ENCODE measurements around the gene PSD2.
A peak's percentile ranks its signal among the peaks of the same experiment; 100 is the strongest.

PSD2 gene

DNA sequence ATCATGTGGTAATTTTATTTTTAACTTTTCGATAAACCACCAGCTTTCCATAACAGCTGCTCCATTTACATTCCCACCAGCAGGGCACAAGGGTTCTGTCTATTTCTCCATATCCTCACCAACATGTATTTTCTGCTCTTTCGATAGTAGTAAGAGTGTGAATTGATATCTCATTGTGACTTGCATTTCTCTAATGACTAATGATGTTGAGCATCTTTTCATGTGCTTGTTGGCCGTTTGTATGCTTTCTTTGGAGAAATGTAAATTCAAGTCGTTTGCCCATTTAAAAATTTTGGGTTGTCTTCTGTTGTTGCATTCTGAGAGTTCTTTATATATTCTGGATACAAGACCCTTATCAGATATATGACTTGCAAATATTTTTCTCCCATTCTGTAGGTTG, 45.9 kb downstream of the PSD2 start:
- H2AFZ ChIP-seq: no peak overlapping the region
- TF ChIP-seq, protein P1, sequence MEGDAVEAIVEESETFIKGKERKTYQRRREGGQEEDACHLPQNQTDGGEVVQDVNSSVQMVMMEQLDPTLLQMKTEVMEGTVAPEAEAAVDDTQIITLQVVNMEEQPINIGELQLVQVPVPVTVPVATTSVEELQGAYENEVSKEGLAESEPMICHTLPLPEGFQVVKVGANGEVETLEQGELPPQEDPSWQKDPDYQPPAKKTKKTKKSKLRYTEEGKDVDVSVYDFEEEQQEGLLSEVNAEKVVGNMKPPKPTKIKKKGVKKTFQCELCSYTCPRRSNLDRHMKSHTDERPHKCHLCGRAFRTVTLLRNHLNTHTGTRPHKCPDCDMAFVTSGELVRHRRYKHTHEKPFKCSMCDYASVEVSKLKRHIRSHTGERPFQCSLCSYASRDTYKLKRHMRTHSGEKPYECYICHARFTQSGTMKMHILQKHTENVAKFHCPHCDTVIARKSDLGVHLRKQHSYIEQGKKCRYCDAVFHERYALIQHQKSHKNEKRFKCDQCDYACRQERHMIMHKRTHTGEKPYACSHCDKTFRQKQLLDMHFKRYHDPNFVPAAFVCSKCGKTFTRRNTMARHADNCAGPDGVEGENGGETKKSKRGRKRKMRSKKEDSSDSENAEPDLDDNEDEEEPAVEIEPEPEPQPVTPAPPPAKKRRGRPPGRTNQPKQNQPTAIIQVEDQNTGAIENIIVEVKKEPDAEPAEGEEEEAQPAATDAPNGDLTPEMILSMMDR (IDR thresholded peaks at IDR 0.05): no peak

DNA sequence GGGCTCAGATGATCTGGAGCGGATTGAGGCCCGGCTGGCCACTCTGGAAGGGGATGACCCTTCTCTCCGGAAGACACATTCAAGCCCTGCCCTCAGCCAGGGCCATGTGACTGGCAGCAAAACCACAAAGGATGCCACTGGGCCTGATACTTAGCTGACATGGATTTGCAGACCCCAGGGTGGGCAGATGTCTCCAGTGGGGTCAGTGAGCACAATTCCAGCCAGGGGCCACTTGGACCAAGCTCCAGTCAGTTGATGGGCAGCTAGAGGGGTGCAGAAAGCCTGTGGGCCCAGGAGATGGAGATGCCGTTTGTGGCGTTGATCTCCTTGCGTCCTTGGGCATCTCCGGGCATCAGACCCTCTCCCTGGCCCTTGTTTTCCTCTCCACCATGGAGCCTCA, 46.7 kb downstream of the PSD2 start:
- Histone ChIP-seq H3K36me3 (ENCODE audit: control insufficient read depth, insufficient read depth, low read length) (no peaks in the 10 kb centered on the region), H3K27ac (no peak overlapping the region), H3K79me2 (no peaks in the 10 kb centered on the region), H3K4me3 (ENCODE audit: low read depth, low read length) (no peak overlapping the region), H3K4me1 (no peaks in the 10 kb centered on the region), H2AFZ (no peak overlapping the region), H3K4me2 (ENCODE audit: low read length) (no peak overlapping the region), H3K9me3 (ENCODE audit: control insufficient read depth, low read length) (no peaks in the 10 kb centered on the region), H3K9ac (no peak overlapping the region), H3K27me3 (ENCODE audit: control insufficient read depth, insufficient read depth, low read length) (no peaks in the 10 kb centered on the region)
- TF ChIP-seq, protein P1 (IDR thresholded peaks at IDR 0.05): no peak

More for the DNA sequence above, 45.9 kb downstream of the PSD2 start:
- Histone ChIP-seq H3K9ac (no peak overlapping the region), H3K36me3 (ENCODE audit: control insufficient read depth, insufficient read depth, low read length) (no peaks in the 10 kb centered on the region), H3K27ac (no peak overlapping the region), H3K27me3 (ENCODE audit: control insufficient read depth, insufficient read depth, low read length) (no peaks in the 10 kb centered on the region), H3K4me3 (ENCODE audit: low read depth, low read length) (no peak overlapping the region), H3K4me2 (ENCODE audit: low read length) (no peak overlapping the region), H3K79me2 (no peaks in the 10 kb centered on the region), H3K9me3 (ENCODE audit: control insufficient read depth, low read length) (no peaks in the 10 kb centered on the region), H3K4me1 (no peaks in the 10 kb centered on the region)

DNA sequence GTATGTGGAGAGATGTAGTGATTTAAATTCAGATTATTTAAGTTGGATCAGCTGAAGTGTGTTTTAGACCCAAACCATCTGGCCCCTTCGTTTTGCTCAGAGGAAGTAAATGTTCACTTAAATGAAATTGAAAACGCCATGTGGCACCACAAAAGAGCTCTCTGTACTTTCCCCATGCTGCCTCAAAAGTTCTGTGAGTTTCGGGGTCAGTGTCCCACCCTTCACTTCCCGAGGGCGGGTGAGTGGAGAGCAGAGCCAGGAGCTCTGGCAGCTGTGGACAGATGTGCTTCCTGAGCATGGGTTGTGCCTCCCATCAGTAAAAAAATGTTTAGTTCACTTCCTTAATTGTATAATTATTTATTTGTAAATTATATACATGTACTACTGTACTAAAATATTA, 48.4 kb downstream of the PSD2 start:
- no peak overlapping the region for H3K4me3 ChIP-seq (ENCODE audit: low read depth, low read length)
- no peak overlapping the region for H3K27ac ChIP-seq
- H3K79me2 ChIP-seq: no peaks in the 10 kb centered on the region
- no peak overlapping the region for H3K4me2 ChIP-seq (ENCODE audit: low read length)
- H3K9ac ChIP-seq: no peak overlapping the region
- H3K4me1 ChIP-seq: no peaks in the 10 kb centered on the region
- no peaks in the 10 kb centered on the region for H3K9me3 ChIP-seq (ENCODE audit: control insufficient read depth, low read length)
- H2AFZ ChIP-seq: no peak overlapping the region
- H3K36me3 ChIP-seq (ENCODE audit: control insufficient read depth, insufficient read depth, low read length): no peaks in the 10 kb centered on the region
- TF ChIP-seq, protein P1 (IDR thresholded peaks at IDR 0.05): no peak
- no peaks in the 10 kb centered on the region for H3K27me3 ChIP-seq (ENCODE audit: control insufficient read depth, insufficient read depth, low read length)

DNA sequence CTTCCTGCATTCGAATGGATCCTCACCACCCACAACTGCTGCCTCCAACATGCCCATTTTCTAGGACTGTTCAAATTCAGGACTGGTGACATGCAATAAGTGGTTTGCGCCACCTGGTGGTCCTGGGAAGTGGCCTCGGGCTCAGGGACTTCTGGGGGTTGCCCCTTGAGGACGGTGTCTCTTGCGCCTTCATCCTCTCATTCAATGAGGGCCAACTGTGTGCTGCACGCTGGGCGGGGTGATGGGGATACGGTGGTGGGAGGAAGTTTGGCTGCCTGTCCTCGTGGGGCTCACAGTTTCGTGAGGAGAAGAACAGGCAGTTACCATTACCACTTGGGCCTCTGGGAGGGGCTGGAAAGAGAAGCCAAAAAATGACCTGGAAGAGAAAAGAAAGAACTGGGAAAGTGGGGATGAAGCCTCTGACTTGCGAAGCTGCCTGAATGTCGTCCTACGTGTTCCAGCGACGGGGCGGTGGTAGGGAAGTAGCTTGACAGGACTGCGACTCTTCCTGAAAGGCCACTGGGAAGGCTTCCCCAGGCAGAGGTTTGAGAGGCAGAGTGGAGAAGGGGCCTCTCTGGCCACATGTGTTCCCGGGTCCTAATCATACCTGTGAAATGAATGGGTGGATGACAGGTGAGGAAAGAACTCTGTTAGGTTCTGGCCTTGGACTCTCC, 49.0 kb downstream of the PSD2 start:
- Histone ChIP-seq H3K27ac (no peak overlapping the region), H3K27me3 (ENCODE audit: control insufficient read depth, insufficient read depth, low read length) (no peaks in the 10 kb centered on the region), H3K36me3 (ENCODE audit: control insufficient read depth, insufficient read depth, low read length) (no peaks in the 10 kb centered on the region), H3K4me1 (no peaks in the 10 kb centered on the region), H3K4me2 (ENCODE audit: low read length) (no peak overlapping the region), H2AFZ (no peak overlapping the region), H3K4me3 (ENCODE audit: low read depth, low read length) (no peak overlapping the region), H3K9me3 (ENCODE audit: control insufficient read depth, low read length) (no peaks in the 10 kb centered on the region), H3K9ac (no peak overlapping the region), H3K79me2 (no peaks in the 10 kb centered on the region)
- TF ChIP-seq, protein P1 (IDR thresholded peaks at IDR 0.05): peak; percentile 76

Measured in parathyroid adenoma (tissue), 2 donors.